Chondrocyte (in vitro differentiated cells): Measurements from ENCODE around the gene UROD. TPM values are rescaled to one million over a fixed set of nuclear protein-coding genes. Genes with fewer than 3 reads are reported as not detected.
"Not testable (repeated sequence)": the region's sequence is repeated elsewhere in the genome, so short reads cannot be mapped to it uniquely, and the experiment has no call there.

Experiments used
- DNase-seq: peaks from one replicate; pipeline ENCODE4 v3.0.0; 2021; ENCODE audit warnings: mixed read lengths, low spot score
- H3K27ac Mint-ChIP-seq: one replicate; pipeline ENCODE4 v1.8.0; 2021; ENCODE audit warnings: mild to moderate bottlenecking, moderate library complexity, mixed read lengths; ENCODE audit not compliant: unreplicated experiment
- H3K27me3 Mint-ChIP-seq: 2 replicates; pipeline ENCODE4 v1.8.0; 2021; ENCODE audit warnings: low read depth, mixed read lengths
- H3K36me3 Mint-ChIP-seq: 2 replicates; pipeline ENCODE4 v1.8.0; 2021; ENCODE audit warnings: low read depth, mixed read lengths
- H3K4me1 Mint-ChIP-seq: 2 replicates; pipeline ENCODE4 v1.8.0; 2021; ENCODE audit warnings: low read depth, mild to moderate bottlenecking, mixed read lengths
- H3K4me3 Mint-ChIP-seq: one replicate; pipeline ENCODE4 v1.8.0; 2021; ENCODE audit warnings: mild to moderate bottlenecking, moderate library complexity, mixed read lengths; ENCODE audit not compliant: unreplicated experiment
- H3K9me3 Mint-ChIP-seq: 2 replicates; pipeline ENCODE4 v1.8.0; 2021; ENCODE audit warnings: low read depth, mixed read lengths
- total RNA-seq: library from RNA; stranded (reverse); gene quantifications from 3 replicates; pipeline ENCODE4 v1.2.1, GENCODE V29; 2021
- TF ChIP-seq, protein P1 (sequence below): fragments of 200-600 bp; sonication (generic); IDR thresholded peaks from 2 replicates; pipeline ENCODE4 v1.5.0; 2021; ENCODE audit warnings: antibody characterized with exemption, mild to moderate bottlenecking, moderate library complexity

Gene UROD
- total RNA-seq, 1 donor from 2014 or later = 99.7 TPM

DNA sequence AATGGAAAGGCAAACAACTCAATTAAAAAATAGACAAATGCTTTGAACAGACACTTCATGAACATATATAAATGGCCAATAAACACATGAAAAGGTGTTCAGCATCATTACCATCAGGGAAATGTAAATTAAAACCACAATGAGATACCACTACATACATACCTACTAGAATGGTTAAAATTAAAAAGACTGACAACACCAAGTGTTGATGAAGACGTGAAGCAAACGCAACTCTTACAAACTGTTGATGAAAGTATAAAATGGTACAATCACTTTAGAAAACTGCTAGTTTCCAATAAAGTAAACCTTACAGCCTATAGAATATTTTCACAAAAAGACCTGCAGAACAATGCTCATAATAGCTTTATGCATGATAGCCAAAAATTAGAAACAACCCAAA is 35.8 kb upstream of the UROD start:
- H3K9me3 Mint-ChIP-seq = peaks cover 12% of the 10 kb centered on the region
- H3K4me1 Mint-ChIP-seq = peaks cover 2% of the 10 kb centered on the region
- no peak overlapping the region for H3K27ac Mint-ChIP-seq
- H3K36me3 Mint-ChIP-seq = peaks cover 39% of the 10 kb centered on the region
- no peak overlapping the region for H3K4me3 Mint-ChIP-seq
- TF ChIP-seq, protein P1, sequence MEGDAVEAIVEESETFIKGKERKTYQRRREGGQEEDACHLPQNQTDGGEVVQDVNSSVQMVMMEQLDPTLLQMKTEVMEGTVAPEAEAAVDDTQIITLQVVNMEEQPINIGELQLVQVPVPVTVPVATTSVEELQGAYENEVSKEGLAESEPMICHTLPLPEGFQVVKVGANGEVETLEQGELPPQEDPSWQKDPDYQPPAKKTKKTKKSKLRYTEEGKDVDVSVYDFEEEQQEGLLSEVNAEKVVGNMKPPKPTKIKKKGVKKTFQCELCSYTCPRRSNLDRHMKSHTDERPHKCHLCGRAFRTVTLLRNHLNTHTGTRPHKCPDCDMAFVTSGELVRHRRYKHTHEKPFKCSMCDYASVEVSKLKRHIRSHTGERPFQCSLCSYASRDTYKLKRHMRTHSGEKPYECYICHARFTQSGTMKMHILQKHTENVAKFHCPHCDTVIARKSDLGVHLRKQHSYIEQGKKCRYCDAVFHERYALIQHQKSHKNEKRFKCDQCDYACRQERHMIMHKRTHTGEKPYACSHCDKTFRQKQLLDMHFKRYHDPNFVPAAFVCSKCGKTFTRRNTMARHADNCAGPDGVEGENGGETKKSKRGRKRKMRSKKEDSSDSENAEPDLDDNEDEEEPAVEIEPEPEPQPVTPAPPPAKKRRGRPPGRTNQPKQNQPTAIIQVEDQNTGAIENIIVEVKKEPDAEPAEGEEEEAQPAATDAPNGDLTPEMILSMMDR = no peak
- no peaks in the 10 kb centered on the region for H3K27me3 Mint-ChIP-seq
- no peak for DNase-seq

DNA sequence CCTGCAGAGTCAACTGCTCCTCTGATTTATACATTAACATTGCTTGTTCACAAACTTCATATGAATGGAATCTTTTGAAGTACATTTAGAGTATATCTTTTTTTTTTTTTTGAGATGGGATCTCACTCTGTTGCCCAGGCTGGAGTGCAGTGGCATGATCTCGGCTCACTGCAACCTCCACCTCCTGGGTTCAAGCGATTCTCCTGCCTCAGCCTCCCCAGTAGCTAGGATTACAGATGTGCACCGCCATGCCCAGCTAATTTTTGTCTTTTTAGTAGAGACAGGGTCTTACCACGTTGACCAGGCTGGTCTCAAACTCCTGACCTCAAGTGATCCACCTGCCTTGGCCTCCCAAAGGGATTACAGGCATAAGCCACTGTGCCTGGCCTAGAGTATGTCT is 34.7 kb upstream of the UROD start:
- DNase-seq, H3K27me3 Mint-ChIP-seq, H3K4me3 Mint-ChIP-seq, H3K27ac Mint-ChIP-seq, H3K4me1 Mint-ChIP-seq: not testable (repeated sequence)
- H3K36me3 Mint-ChIP-seq = peaks cover 37% of the 10 kb centered on the region
- H3K9me3 Mint-ChIP-seq = peaks cover 12% of the 10 kb centered on the region

- H3K27me3 Mint-ChIP-seq = no peaks in the 10 kb centered on the region
- peak overlapping the region; percentile 93 for H3K27ac Mint-ChIP-seq
- peaks cover 24% of the 10 kb centered on the region for H3K4me1 Mint-ChIP-seq
- H3K36me3 Mint-ChIP-seq = peaks cover 4% of the 10 kb centered on the region
- DNase-seq = no peak
- H3K9me3 Mint-ChIP-seq = no peaks in the 10 kb centered on the region
- H3K4me3 Mint-ChIP-seq = peak overlapping the region; percentile 98
- TF ChIP-seq, protein P1 = no peak
Measured at GRCh38 chr1:44985747-44986359, 26.2 kb upstream of the UROD start.

DNA sequence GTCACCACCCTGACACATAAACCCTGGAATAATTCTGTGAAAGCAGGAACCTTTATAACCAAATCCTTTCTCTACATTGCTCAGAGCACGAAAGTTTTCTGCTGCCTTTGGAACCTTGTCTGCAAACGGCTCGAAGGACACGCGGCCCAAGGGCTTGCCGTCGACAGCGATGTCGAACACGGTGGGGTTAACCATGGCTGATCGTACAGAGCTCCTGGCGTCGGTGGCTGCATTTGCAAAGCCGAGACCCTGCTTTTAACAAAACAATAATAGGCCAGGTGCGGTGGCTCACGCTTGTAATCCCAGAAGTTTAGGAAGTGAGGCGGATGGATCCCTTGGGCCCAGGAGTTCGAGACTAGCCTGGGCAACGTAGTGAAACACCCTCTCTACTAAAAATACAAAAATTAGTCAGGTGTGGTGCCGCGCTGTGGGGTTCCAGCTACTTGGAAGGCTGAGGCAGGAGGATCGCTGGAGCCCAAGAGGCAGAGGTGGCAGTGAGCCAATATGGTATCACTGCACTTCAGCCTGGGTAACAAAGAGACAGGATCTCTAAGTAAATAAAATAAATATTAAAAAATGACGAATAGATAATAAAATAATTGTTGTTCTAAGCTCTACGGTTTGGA is 23.4 kb upstream of the UROD start:
- Mint-ChIP-seq H3K4me3 (no peak overlapping the region), H3K4me1 (peaks cover 23% of the 10 kb centered on the region), H3K27ac (no peak overlapping the region), H3K9me3 (no peaks in the 10 kb centered on the region), H3K27me3 (no peaks in the 10 kb centered on the region), H3K36me3 (no peaks in the 10 kb centered on the region)
- DNase-seq = no peak
- TF ChIP-seq, protein P1 = no peak

GRCh38 chr1:44994309-44994898 is 17.6 kb upstream of the UROD start:
- no peak for DNase-seq
- H3K9me3 Mint-ChIP-seq = no peaks in the 10 kb centered on the region

More at GRCh38 chr1:44994309-44994898, 17.6 kb upstream of the UROD start:
- TF ChIP-seq, protein P1 = no peak
- Mint-ChIP-seq H3K4me3 (no peak overlapping the region), H3K27ac (no peak overlapping the region), H3K36me3 (no peaks in the 10 kb centered on the region), H3K4me1 (peaks cover 2% of the 10 kb centered on the region), H3K27me3 (no peaks in the 10 kb centered on the region)
